Activated CD8-positive, alpha-beta memory T cell treated with anti-CD3 and anti-CD28 coated beads, Interleukin-2, amount 50 U/mL, for 1 hour (primary cell): ENCODE measurements around the gene POFUT2.
A peak's percentile ranks its signal among the peaks of the same experiment; 100 is the strongest.

Source experiments
- DNase-seq: peaks from one replicate; pipeline ENCODE4 v3.0.0-alpha.2; 2020; ENCODE audit errors: extremely low read depth

The POFUT2 gene

GRCh38 chr21:45297869-45298268 is 10.2 kb upstream of the POFUT2 start:
- DNase-seq: no peak

DNA sequence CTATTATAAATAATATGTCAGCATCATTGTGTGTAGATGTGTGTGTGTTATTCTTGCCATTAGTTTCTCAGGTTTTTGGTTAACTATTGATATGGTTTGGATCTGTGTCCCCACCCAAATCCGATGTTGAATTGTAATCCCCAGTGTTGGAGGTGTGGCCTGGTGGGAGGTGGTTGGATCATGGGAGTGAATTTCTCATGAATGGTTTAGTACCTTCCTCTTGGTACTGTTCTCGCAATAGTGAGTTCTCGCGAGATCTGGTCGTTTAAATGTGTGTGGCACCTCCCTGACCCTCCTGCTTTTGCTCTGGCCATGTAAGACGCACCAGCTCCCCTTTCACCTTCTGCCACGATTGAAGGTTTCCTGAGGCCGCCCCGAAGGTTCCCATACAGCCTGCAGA is 9.6 kb upstream of the POFUT2 start:
- no peak for DNase-seq

DNA sequence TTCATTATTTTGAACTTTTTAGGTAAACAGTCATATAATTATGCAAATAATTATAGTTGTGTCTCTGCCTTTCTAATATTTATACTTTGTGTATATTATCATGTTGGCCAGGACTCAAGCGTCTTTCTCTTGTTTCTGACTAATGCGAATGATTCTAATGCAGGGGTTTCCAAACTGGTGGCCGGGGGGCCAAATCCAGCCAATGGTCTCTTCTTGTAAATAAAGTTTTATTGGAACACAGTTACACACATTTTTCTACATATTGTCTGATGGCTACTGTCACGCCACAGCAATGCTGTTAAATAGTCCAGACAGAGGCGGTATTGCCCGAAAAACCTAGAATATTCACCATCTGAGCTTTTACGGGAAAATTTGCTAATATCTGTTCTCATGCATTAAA is 8.9 kb upstream of the POFUT2 start:
- DNase-seq: no peak

GRCh38 chr21:45295576-45296365 is 8.1 kb upstream of the POFUT2 start:
- DNase-seq: no peak

DNA sequence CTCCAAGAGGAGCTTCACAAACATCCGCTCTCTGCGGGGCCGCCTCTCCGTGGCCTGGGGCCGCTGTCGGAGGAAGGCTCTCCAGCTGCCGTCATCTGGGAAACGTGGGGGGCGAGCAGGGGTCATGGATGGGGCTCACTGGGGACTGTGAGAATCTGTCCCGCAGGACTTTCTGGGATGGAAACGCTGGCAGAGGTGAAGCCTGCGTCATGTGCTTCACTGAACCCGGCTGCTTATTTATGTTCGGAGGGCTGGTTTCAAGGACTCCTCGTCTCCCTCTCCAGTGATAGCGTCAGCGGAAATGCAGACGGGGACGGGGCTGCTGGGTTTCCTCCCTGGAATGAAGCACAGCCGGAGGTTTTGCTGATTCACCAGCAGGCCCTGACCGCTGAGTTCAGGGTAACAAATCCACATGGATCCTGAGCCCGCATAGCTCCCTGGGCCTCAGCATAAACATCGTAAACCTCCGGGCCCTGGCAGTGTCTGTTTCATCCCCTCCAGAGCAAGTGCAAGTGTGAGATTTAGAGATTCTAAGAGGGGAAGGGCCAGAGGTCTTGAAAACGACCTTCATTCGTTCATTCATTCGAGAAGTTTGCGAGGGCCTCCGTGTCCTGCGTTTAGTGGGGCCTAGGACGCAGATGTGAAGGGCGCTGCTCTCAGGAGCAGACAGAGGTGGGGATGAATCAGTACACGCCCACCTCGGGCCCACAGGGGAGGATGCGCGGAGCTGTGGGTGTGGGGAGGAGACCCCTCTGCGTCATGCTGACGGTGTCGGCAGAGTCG is 7.0 kb upstream of the POFUT2 start:
- DNase-seq: no peak

GRCh38 chr21:45293726-45294401 is 6.2 kb upstream of the POFUT2 start:
- no peak for DNase-seq

- no peak for DNase-seq
These were observed 5.6 kb upstream of the POFUT2 start for GRCh38 chr21:45293220-45293725.

DNA sequence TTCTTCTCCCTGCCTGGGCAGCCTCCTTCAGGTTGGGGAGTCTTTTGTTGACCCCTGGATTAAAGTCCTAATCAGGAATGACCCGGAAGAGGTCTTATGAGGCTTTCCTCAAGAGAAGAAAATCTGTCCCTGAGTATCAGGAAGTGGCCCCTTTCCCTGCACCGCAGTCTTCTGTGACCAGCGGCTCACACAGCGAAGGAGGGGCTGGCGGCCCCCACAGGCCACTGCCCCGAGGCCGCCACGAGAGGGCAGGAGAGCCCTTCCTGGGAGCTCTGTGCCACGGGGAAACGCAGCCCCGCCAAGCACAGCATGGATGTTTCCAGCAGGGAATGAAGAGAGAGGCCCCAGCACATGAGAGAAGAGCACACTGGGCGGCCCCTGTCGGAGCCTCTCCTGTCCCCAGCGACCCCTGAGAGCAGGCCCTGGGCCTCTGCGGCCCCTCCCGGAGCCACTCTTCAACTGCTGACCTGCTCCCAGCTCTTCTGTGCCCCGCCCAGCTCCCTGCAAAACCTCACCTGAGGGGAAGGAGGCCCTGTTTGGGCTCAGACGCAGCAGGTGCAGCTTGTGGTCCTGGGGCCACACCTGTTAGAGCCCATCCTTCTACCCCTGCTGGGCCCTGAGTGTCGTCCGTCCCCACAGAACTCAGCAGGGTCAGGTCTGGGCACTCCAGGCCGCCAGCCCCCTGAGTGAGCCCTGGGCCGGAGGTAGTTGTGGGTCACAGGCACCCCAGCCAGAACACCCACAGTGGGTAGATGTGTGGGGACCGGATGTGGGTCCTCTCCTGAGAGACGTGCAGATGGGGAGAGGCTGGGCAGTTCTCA is 4.9 kb upstream of the POFUT2 start:
- peak; percentile 43 for DNase-seq

DNA sequence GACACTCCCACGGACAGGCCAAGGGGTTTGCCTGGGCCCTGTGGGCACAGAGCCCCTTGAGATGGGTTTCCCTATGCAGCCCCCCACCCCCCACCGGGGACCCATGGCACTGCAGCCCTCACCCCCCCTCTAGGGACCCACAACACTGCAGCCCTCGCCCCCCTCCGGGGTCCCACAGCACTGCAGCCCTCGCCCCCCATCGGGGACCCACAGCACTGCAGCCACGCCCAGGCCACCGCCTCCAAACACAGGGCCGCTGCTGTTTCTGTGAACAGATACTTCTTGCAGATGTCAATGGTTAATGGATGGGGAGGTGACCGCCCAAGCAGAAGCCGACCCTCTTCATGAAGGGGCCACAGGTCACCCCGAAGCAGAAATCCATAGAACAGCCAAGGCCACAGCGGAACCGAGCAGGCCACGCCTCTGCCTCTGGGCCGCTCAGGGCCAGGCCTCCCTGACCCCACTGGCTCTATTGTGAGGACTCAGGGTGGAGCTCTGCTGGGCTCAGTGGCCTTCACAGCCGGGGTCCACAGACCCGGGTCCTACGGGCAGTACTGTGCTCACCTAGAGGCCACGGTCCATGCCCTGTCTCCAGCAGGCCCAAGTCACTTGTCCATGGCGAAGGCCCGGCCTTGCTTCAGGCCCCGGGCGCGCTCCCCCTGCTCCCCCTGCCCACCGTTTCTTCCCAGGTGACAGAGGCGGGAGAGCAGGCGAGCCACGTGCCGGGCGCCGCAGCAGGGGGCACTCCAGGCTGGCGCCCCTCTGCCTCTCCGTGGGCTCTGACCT is 4.1 kb upstream of the POFUT2 start:
- DNase-seq: no peak

DNA sequence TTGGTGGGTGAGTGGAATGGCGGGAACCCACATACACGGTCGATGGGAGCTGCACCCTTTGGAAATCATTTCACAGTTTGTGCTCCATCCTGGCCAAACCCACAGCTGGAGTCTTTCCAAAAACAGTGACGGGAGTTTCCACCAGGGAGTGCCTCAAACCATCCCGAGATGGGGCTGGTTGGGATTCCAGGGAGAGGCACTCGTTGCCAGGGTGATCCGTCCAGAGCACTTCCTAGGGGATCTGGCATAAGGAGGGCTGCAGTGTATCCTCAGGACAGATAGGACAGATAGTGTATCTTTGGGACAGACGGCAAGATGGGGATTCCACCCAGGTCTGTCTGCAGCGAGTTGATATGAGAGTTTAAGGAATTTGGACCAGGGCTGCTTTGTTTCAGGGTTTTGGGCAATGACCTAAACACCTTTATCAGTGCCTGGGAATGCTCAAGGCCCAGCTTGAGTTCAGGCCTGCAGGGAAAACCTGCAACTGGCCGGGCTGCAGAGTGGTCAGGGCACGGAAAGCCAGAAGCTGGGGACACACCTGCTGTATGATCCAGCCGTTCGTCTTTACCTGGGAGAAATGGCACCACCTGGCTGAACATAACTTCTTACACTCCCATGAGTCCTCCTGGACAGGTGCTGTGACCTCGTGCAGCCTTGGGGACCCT is 3.4 kb upstream of the POFUT2 start:
- no peak for DNase-seq

DNA sequence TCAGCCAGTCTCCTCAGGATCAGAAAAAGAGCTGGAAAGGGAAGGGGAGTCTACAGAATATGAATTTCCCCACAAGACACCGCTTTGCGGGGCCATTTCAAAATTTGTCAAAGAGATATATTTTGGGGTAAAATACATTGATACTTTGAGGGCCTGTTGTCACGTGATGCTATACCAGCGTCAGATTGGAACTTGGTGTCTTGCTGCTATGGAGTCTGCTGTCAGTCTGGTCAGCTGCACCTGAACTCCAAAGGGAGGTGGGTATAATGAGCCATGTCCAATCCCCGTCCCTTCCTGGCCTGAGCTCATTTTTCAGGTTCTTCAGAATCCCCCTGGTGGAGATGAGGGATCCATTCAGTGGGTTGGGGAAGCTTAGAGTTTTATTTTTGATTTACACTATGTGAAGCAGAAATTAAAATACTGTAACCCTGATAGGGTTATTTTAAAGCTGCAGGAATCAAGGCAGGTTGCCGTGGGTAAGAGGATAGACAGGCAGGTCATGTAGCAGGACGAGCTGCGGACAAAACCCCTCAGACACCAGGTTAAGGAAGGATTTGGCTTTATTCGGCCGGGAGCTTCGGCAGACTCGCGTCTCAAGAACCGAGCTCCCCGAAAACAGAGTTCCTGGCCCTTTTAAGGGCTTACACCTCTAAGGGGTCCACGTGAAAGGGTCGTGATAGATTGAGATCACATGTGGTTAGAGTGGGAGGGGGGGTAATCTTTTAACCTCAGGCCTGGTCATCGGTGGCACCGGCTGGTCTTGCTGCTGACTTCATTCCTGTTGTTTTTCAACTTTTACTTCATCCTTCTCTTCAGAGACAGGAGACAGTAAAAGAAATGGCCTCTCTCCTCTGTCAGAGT is 2.2 kb upstream of the POFUT2 start:
- DNase-seq: no peak

DNA sequence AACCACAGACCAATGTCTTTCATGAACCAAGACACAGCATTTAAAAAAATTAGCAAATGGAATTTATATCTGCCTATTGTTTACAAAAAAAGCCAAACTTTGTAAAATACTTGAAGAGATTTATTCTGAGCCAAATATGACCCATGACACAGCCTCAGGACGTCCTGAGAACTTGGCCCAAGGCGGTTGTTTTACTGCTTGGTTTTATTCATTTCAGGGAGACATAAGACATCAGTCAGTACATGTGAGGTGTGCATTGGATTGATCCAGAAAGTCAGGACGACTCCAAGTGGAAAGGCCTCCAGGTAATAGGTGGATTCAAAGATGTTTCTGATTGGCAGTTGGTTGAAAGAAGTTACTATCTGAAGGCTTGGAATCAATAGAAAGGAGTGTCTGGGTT is 1.4 kb upstream of the POFUT2 start:
- DNase-seq: no peak

DNA sequence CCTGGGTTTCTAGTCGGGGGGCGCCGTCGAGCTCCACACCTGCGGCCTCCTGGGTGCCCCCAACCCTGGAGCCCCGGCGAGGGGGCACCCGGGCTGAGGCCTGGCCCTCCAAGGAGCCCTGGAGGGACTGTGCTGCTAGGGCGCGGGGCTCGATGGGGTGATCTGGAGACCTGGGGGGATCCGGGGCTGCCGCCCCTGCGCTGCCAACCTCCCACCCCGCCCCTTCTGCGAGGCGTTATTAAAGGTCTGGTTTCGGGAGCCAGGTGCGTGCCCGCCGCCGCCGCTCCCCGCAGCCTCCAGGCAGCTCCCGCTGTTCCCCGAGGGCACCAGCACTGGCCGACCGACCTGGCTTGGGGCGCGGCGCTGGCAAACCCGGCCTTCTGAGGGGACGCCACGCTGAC is 746 bp upstream of the POFUT2 start:
- no peak for DNase-seq

DNA sequence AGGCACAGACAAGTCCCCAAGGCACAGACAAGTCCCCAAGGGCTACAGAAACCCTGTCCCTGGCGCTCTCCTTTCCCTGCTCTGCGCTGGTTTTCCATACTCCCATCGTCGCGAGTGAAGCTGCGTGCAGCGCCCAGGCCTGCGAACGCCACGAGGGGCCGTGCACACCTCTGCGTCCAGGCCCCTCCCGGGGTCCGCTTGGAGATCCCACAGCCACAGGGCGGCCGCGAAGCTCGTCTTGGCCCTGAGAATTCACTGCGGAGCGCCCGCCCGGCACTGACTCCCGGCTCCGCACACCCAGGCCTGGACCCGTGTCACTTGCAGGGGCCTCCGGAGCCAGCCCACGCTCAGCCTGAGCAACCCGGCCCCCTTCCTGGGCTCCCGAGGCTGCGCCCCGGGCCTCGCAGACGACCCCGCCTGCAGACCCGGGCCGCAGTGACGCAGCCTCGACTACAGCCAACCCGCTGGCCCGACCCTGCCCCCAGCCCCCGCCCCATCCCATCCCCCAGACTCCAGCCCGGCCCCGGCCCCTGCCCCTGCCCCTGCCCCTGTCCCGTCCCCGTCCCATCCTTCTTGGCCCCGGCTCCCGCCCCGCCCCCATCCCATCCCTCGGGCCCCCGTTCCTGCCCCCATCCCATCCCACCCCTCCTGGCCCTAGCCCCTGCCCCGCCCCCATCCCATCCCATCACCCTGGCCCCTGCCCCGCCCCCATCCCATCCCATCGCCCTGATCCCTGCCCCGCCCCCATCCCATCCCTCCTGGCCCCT is 841 bp downstream of the POFUT2 start:
- DNase-seq: no peak

- DNase-seq: no peak
These were observed 2.3 kb downstream of the POFUT2 start for GRCh38 chr21:45285266-45285931.

GRCh38 chr21:45284456-45284741 is 3.3 kb downstream of the POFUT2 start:
- DNase-seq: no peak

DNA sequence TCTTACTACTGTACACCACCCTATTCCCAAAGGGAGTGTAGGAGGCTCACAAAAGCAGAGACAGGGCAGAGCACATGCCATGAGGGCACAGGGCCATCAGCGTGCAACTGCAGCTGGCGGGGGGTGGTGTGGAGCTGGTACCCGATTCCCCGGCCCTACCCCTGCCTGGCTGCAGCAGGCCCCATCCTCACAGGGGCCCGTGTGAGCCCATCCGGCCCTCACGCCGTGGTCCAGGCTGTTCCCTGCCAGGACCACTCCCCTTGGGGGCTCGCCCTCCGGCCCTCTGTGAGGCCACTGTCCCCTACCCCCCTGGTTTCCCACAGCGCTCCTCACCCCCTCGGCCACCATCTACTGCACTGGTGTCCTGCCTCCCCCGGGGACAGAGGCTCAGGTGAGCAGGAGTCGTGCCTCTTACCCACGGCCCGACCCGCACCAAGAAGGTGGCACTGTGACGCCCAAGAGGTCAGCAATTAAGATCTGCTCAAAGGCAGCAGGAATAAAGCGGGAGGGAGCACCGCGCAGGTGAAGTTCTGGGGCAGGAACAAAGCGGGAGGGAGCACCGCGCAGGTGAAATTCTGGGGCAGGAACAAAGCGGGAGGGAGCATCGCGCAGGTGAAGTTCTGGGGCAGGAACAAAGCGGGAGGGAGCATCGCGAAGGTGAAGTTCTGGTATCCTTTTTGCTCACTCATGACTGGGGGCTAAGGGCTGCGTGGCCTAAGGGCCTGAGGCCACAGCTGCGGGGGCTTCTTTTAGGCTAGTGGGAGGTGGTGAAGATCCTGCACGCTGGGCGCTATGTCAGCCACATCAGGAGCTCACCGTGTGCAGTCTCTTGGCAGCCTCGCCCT is 3.9 kb downstream of the POFUT2 start:
- no peak for DNase-seq
